ENCODE data around the gene PWWP2A. TPM values are rescaled to one million over a fixed set of nuclear protein-coding genes. Genes with fewer than 3 reads are reported as not detected.
A peak's percentile ranks its signal among the peaks of the same experiment; 100 is the strongest.

The PWWP2A gene
- total and polyA plus RNA-seq, 4 donors = 4.3 to 29.4 (median 16.3) TPM

DNA sequence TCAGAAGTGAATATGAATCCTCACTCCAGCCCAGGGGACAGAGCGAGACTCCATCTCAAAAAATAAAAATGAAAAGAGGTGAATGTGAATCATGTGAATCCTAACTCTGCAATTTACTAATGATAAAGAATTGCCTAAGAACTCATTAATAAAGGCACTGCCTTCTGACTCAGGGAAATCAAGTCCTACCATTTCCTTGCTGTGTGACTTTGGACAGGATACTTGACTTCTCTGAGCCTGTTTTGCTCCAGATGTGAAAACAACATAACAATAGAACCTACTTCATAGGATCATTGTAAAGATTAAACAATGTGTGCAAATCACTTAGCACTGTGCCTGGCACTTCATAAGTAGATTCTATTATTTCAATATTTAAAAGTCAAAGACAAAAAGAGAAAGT lies 15.1 kb upstream of the PWWP2A start:
- H3K36me3 ChIP-seq (ENCODE audit: control insufficient read depth in 1 of 2, insufficient read depth in 2 of 2, low read length in 1 of 2) = no peaks in the 10 kb centered on the region
- ATAC-seq (ENCODE audit: low FRiP score) (no peak), DNase-seq (no peak)
- intact Hi-C loops (cut with DNase I) = no loop called here
- no peak overlapping the region for H3K4me3 ChIP-seq (ENCODE audit: low read length in 2 of 2)
- 98 to 100% methylated on average over 1 of the region's 1 CpG for whole genome bisulfite sequencing, 2 donors
- no peaks in the 10 kb centered on the region for H3K9me3 ChIP-seq (ENCODE audit: control insufficient read depth, low read length)
- no peaks in the 10 kb centered on the region for H3K4me1 ChIP-seq (ENCODE audit: control insufficient read depth in 1 of 2, insufficient read depth in 2 of 2, low read length in 2 of 2)
- H3K27ac ChIP-seq (ENCODE audit: low read depth in 1 of 2, low read length in 2 of 2) = no peak overlapping the region
- H3K27me3 ChIP-seq (ENCODE audit: control insufficient read depth in 1 of 2, insufficient read depth in 2 of 2, low read length in 1 of 2) = no peaks in the 10 kb centered on the region

- peak; percentile 46 for ATAC-seq (ENCODE audit: low FRiP score)
- no peak for DNase-seq
- intact Hi-C loops (cut with DNase I) = no loop called here
- Histone ChIP-seq H3K9me3 (ENCODE audit: control insufficient read depth, low read length) (no peaks in the 10 kb centered on the region), H3K4me3 (ENCODE audit: low read length in 2 of 2) (no peak overlapping the region), H3K27ac (ENCODE audit: low read depth in 1 of 2, low read length in 2 of 2) (no peak overlapping the region), H3K4me1 (ENCODE audit: control insufficient read depth in 1 of 2, insufficient read depth in 2 of 2, low read length in 2 of 2) (no peaks in the 10 kb centered on the region), H3K27me3 (ENCODE audit: control insufficient read depth in 1 of 2, insufficient read depth in 2 of 2, low read length in 1 of 2) (no peaks in the 10 kb centered on the region), H3K36me3 (ENCODE audit: control insufficient read depth in 1 of 2, insufficient read depth in 2 of 2, low read length in 1 of 2) (no peaks in the 10 kb centered on the region)
- 29 to 40% methylated on average over 5 to 7 of the region's 7 CpGs for WGBS, 2 donors
Observed at GRCh38 chr5:160133918-160134304, 14.7 kb upstream of the PWWP2A start.

DNA sequence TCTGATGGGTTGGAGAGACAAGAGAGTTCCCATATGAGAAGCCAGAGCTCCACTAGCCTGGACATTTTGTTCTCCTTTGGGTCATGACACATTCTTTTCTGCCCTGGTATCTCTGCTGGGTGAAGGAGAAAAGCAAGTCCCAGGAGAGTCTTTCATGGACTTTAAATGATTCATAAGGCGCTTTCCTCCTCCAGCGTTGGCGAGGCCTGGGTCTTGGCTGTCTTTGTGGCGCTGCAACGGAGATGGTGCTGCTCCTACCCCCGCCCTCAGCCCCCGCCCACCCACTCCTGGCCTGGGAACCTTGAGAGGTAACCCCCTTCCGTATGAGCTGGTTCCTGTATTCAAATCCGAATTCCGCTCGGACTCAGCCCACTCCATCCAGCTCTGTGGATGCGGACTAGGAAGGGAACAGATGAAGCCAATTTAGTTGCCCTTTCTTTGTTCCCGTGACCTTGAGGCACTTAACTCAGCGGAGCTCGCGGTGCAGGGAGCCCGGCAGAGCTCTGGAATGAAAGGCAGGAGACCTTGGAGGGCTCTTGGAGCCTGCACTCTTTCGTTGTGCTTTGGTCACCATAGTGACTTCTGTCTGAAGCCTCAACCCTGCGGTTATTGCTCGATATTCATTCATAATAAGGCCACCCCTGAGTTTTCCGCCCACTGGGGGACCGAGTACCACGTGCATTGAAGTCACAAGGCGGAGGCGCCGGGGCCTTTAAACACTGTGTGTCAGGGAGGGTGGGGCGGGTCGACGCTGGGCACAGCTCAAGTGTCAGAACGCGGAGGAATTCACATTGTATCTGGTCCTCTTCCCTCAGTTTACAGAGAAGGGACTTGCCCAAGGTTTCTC lies 14.0 kb upstream of the PWWP2A start:
- Histone ChIP-seq H3K27ac (ENCODE audit: low read depth in 1 of 2, low read length in 2 of 2) (peak overlapping the region; percentile 5 to 28), H3K4me1 (ENCODE audit: control insufficient read depth in 1 of 2, insufficient read depth in 2 of 2, low read length in 2 of 2) (no peaks in the 10 kb centered on the region), H3K27me3 (ENCODE audit: control insufficient read depth in 1 of 2, insufficient read depth in 2 of 2, low read length in 1 of 2) (no peaks in the 10 kb centered on the region), H3K9me3 (ENCODE audit: control insufficient read depth, low read length) (no peaks in the 10 kb centered on the region), H3K4me3 (ENCODE audit: low read length in 2 of 2) (no peak overlapping the region), H3K36me3 (ENCODE audit: control insufficient read depth in 1 of 2, insufficient read depth in 2 of 2, low read length in 1 of 2) (no peaks in the 10 kb centered on the region)
- ATAC-seq (ENCODE audit: low FRiP score) (peak; percentile 74), DNase-seq (peak; percentile 61 to 84)
- intact Hi-C loops (cut with DNase I) = no loop called here
- WGBS, 2 donors = 17 to 19% methylated on average over 31 of the region's 31 CpGs

DNA sequence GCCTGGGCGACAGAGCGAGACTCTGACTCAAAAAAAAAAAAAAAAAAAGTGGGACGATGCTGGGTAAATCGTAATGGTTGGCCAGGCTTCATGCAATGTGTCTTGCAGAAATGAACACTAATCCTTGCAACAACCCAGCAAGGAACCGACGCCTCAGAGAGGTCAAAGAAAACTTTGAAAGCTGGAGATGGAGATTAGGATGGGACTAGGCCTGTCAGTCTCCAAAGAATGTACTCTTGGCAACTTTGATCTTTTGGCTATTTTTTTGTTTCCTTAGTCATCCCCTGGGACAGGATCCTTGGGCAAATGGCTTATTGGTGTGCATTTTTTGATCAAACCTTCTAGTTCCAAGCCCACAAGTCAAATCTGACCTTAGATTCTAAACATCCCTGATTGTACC lies 10.6 kb upstream of the PWWP2A start:
- ATAC-seq (ENCODE audit: low FRiP score) (no peak), DNase-seq (no peak)
- Histone ChIP-seq H3K27ac (ENCODE audit: low read depth in 1 of 2, low read length in 2 of 2) (no peak overlapping the region), H3K4me3 (ENCODE audit: low read length in 2 of 2) (no peak overlapping the region), H3K9me3 (ENCODE audit: control insufficient read depth, low read length) (no peaks in the 10 kb centered on the region), H3K4me1 (ENCODE audit: control insufficient read depth in 1 of 2, insufficient read depth in 2 of 2, low read length in 2 of 2) (no peaks in the 10 kb centered on the region), H3K36me3 (ENCODE audit: control insufficient read depth in 1 of 2, insufficient read depth in 2 of 2, low read length in 1 of 2) (no peaks in the 10 kb centered on the region), H3K27me3 (ENCODE audit: control insufficient read depth in 1 of 2, insufficient read depth in 2 of 2, low read length in 1 of 2) (no peaks in the 10 kb centered on the region)
- 70 to 76% methylated on average over 4 to 6 of the region's 6 CpGs for WGBS, 2 donors
- intact Hi-C loops (cut with DNase I) = no loop called here

DNA sequence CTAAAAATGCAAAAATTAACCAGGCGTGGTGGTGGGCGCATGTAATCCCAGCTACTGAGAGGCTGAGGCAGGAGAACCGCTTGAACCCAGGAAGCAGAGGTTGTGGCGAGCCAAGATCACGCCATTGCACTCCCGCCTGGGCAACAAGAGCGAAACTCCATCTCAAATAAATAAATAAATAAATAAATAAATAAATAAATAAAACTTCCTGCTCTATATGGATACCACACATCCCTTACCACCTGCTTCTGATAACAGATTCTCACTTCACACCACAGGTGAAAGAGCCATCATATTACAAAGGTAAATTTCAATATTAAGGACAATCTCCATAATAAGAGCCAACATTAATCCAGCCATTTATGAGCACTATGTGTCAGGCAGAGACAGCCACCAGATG lies 9.4 kb upstream of the PWWP2A start:
- 97% methylated on average over 7 of the region's 7 CpGs for WGBS, 2 donors
- H3K4me3 ChIP-seq (ENCODE audit: low read length in 2 of 2) = no peak overlapping the region
- DNase-seq (no peak), ATAC-seq (ENCODE audit: low FRiP score) (no peak)
- H3K36me3 ChIP-seq (ENCODE audit: control insufficient read depth in 1 of 2, insufficient read depth in 2 of 2, low read length in 1 of 2) = no peaks in the 10 kb centered on the region
- no peaks in the 10 kb centered on the region for H3K27me3 ChIP-seq (ENCODE audit: control insufficient read depth in 1 of 2, insufficient read depth in 2 of 2, low read length in 1 of 2)
- no peaks in the 10 kb centered on the region for H3K9me3 ChIP-seq (ENCODE audit: control insufficient read depth, low read length)
- H3K27ac ChIP-seq (ENCODE audit: low read depth in 1 of 2, low read length in 2 of 2) = no peak overlapping the region
- intact Hi-C loops (cut with DNase I) = no loop called here
- no peaks in the 10 kb centered on the region for H3K4me1 ChIP-seq (ENCODE audit: control insufficient read depth in 1 of 2, insufficient read depth in 2 of 2, low read length in 2 of 2)

- H3K36me3 ChIP-seq (ENCODE audit: control insufficient read depth in 1 of 2, insufficient read depth in 2 of 2, low read length in 1 of 2) = peaks cover 0 to 2% of the 10 kb centered on the region in 2 donors
Observed at GRCh38 chr5:160119905-160120266, 636 bp upstream of the PWWP2A start.

GRCh38 chr5:160118349-160119141 lies 705 bp downstream of the PWWP2A start:
- intact Hi-C loops (cut with DNase I) = loop anchor here (1.0 to 10.0 kb wide), 3 partner anchors 47 to 236 kb away; no protein-coding TSS in a partner anchor
- peaks cover 0 to 2% of the 10 kb centered on the region in 2 donors for H3K36me3 ChIP-seq (ENCODE audit: control insufficient read depth in 1 of 2, insufficient read depth in 2 of 2, low read length in 1 of 2)
- H3K4me3 ChIP-seq (ENCODE audit: low read length in 2 of 2) = peak overlapping the region; percentile 70 to 77
- WGBS, 2 donors = 1% methylated on average over 69 to 79 of the region's 79 CpGs
- peak; percentile 59 for ATAC-seq (ENCODE audit: low FRiP score)
- no peaks in the 10 kb centered on the region for H3K9me3 ChIP-seq (ENCODE audit: control insufficient read depth, low read length)
- peak overlapping the region; percentile 51 to 85 for H3K27ac ChIP-seq (ENCODE audit: low read depth in 1 of 2, low read length in 2 of 2)
- H3K4me1 ChIP-seq (ENCODE audit: control insufficient read depth in 1 of 2, insufficient read depth in 2 of 2, low read length in 2 of 2) = no peaks in the 10 kb centered on the region
- H3K27me3 ChIP-seq (ENCODE audit: control insufficient read depth in 1 of 2, insufficient read depth in 2 of 2, low read length in 1 of 2) = no peaks in the 10 kb centered on the region
- peak; percentile 69 to 87 for DNase-seq

More at GRCh38 chr5:160119905-160120266, 636 bp upstream of the PWWP2A start:
- H3K4me3 ChIP-seq (ENCODE audit: low read length in 2 of 2) = no peak overlapping the region
- intact Hi-C loops (cut with DNase I) = loop anchor here (1.0 to 10.0 kb wide), 3 partner anchors 45 to 235 kb away; no protein-coding TSS in a partner anchor
- ATAC-seq (ENCODE audit: low FRiP score) = no peak
- no peaks in the 10 kb centered on the region for H3K9me3 ChIP-seq (ENCODE audit: control insufficient read depth, low read length)
- H3K27me3 ChIP-seq (ENCODE audit: control insufficient read depth in 1 of 2, insufficient read depth in 2 of 2, low read length in 1 of 2) = no peaks in the 10 kb centered on the region
- H3K4me1 ChIP-seq (ENCODE audit: control insufficient read depth in 1 of 2, insufficient read depth in 2 of 2, low read length in 2 of 2) = no peaks in the 10 kb centered on the region
- DNase-seq = no peak
- no peak overlapping the region for H3K27ac ChIP-seq (ENCODE audit: low read depth in 1 of 2, low read length in 2 of 2)
- 7 to 9% methylated on average over 12 of the region's 12 CpGs for WGBS, 2 donors

DNA sequence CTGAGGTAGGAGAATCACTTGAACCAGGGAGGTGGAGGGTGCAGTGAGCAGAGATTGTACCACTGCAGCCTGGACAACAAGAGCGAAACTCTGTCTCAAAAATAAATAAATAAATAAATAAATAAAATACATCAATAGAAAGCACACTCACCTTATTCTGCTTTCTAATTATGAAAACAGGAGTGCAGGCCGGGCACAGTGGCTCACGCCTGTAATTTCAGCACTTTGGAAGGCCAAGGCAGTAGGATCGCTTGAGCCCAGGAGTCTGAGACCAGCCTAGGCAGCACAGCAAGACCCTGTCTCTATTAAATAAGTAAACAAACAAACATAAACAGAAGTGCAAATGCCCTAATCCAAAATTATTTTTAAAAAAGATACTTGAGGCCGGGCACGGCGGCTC lies 2.3 kb downstream of the PWWP2A start:
- H3K4me1 ChIP-seq (ENCODE audit: control insufficient read depth in 1 of 2, insufficient read depth in 2 of 2, low read length in 2 of 2) = no peaks in the 10 kb centered on the region
- H3K27me3 ChIP-seq (ENCODE audit: control insufficient read depth in 1 of 2, insufficient read depth in 2 of 2, low read length in 1 of 2) = no peaks in the 10 kb centered on the region
- WGBS, 2 donors = 97 to 98% methylated on average over 7 of the region's 7 CpGs
- no peaks in the 10 kb centered on the region for H3K9me3 ChIP-seq (ENCODE audit: control insufficient read depth, low read length)
- no peak overlapping the region for H3K4me3 ChIP-seq (ENCODE audit: low read length in 2 of 2)
- DNase-seq (no peak), ATAC-seq (ENCODE audit: low FRiP score) (no peak)
- H3K36me3 ChIP-seq (ENCODE audit: control insufficient read depth in 1 of 2, insufficient read depth in 2 of 2, low read length in 1 of 2) = peaks cover 0 to 2% of the 10 kb centered on the region in 2 donors
- intact Hi-C loops (cut with DNase I) = loop anchor here in 1 of 2 donors (10.0 kb wide), 2 partner anchors 102 to 238 kb away; no protein-coding TSS in a partner anchor
- no peak overlapping the region for H3K27ac ChIP-seq (ENCODE audit: low read depth in 1 of 2, low read length in 2 of 2)
